GM12891 (cell line): Measurements from ENCODE around the gene TP53BP2.

ENCODE experiments used
- DNase-seq: peaks from one replicate; pipeline ENCODE4 v3.0.0; 2011; ENCODE audit warnings: low spot score; ENCODE audit not compliant: insufficient read length
- FAIRE-seq: peaks from 2 replicates; lab custom pipeline; 2011; peaks lifted over from hg19 to GRCh38; lab: Jason Lieb, UNC
- PAX5 ChIP-seq: IDR thresholded peaks from 2 replicates; pipeline ENCODE4 v1.6.1; 2011; ENCODE audit warnings: low read length, moderate library complexity, mild to moderate bottlenecking; ENCODE audit not compliant: insufficient read depth, severe bottlenecking
- POLR2A ChIP-seq: IDR thresholded peaks from 2 replicates; pipeline ENCODE4 v1.6.1; 2011; ENCODE audit warnings: low read depth, low read length, control low read depth
- POLR2AphosphoS5 ChIP-seq: IDR thresholded peaks from 2 replicates; pipeline ENCODE4 v1.6.1; 2011; ENCODE audit warnings: low read depth, low read length, control low read depth
- POU2F2 ChIP-seq: IDR thresholded peaks from 2 replicates; pipeline ENCODE4 v1.6.1; 2011; ENCODE audit warnings: low read depth, mild to moderate bottlenecking, control low read depth, low read length, moderate library complexity
- SPI1 ChIP-seq: IDR thresholded peaks from 2 replicates; pipeline ENCODE4 v1.6.1; 2011; ENCODE audit warnings: low read depth, low read length, control low read depth
- TAF1 ChIP-seq: IDR thresholded peaks from 2 replicates; pipeline ENCODE4 v1.6.1; 2011; ENCODE audit warnings: low read depth, low read length, control low read depth

Gene TP53BP2

DNA sequence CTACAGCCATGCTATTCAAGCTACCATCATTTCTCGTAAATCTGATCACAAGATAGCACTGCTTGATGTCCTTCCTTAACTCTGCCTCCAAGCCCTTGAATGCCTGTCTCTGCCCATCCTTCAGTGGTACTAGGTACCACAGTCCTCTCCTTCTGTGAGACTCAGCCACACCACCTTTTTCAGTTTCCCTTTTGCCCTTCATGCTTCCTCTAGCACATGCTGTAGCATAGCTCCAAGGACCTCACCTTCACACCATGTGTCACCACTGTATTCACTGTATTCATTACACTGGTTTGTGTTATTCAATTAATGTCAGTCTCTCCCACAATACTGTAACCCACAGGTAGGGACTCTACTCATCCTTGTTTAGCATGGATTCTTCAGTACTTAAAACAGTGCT lies 8.0 kb upstream of the TP53BP2 start:
- FAIRE-seq (no peak), DNase-seq (no peak)
- no peak for TF ChIP-seq SPI1
- no peak for TF ChIP-seq PAX5
- TF ChIP-seq POLR2AphosphoS5, result no peak
- no peak for TF ChIP-seq TAF1
- TF ChIP-seq POU2F2, result no peak
- TF ChIP-seq POLR2A, result no peak

DNA sequence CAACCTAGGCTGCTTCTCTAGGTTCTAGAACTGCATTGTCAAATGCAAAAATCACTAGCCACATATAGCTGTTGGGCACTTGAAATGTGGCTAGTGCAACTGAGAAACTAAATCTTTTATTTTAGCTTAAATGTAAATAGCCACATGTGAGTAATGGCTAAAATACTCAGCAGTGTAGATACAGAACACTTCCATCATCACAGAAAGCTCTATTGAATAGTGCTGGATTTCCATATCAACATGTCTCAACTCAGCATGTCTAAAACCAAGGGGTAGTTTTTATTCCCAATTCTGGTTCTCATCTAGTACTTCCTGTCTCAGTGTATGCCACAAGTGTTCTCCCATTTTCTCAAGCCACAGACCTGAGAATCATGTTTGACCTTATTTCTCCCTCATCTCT lies 7.5 kb upstream of the TP53BP2 start:
- DNase-seq (no peak), FAIRE-seq (no peak)

DNA sequence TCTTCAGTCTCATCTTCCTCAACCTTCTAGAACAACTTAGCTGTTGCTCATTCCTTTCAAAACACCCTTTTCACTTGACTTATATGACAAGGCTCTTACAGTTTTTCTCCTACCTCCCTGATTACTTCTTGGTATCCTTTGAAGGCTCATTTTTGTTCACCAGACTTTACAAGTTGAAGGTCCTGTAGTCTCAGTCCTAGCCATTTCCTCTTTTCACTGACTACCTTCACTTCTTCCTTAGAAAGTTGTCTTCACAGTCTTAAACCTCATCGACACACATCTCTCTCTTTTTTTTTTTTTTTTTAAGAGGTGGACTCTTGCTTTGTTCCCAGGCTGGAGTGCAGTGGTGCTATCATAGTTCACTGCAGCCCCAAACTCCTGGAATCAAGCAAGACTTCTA lies 6.6 kb upstream of the TP53BP2 start:
- FAIRE-seq, result no peak
- TF ChIP-seq POU2F2 (no peak), SPI1 (peak; percentile 62), POLR2AphosphoS5 (no peak), PAX5 (no peak)
- DNase-seq, result no peak

More for the DNA sequence above, 7.5 kb upstream of the TP53BP2 start:
- no peak for TF ChIP-seq POLR2AphosphoS5
- no peak for TF ChIP-seq SPI1
- TF ChIP-seq POLR2A, result no peak
- no peak for TF ChIP-seq TAF1
- no peak for TF ChIP-seq PAX5
- no peak for TF ChIP-seq POU2F2

DNA sequence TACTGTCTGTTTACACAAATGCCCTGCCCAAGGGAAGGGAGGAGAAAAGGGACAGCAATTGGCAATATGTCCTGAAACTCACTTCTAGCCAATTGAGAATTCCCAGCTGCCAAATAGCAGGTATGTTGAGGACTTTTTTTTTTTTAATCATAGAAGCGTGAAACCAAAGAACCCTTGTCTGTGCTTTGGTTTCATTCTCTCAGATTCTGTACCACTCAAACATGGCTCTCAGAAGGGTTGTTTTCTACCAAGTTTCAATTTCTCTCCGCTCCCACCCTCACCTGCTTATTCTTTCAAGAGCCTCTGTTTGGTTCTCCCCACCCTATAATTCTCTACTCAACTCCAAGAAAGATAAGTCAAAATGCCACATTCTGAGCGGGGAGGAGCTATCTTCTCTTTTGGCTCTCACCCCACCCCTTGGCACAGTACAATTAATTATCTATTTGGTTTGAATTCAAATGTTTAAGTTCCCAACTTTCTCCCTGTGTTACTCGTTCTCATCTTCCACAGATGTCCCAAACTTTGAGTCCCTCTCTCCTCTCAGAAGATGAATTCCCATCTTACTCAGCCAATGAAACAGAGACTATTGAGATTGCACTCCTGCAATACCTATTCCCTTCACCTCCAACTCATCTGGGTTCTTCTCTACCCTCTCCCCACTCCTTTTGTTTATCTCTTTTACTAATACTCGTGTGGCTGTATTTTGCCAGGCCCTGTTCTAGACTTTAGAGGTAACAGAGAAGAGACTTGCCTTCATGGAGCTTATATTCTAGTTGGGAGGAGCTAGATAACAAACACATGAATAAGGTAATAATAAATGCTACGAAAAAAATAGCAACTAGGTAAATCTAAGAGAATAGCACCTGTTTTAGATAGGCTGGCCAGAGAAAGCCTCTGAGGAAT lies 3.9 kb upstream of the TP53BP2 start:
- DNase-seq (no peak), FAIRE-seq (no peak)
- TF ChIP-seq PAX5, result no peak
- no peak for TF ChIP-seq SPI1
- TF ChIP-seq TAF1, result no peak
- no peak for TF ChIP-seq POLR2AphosphoS5
- TF ChIP-seq POLR2A, result no peak
- no peak for TF ChIP-seq POU2F2

DNA sequence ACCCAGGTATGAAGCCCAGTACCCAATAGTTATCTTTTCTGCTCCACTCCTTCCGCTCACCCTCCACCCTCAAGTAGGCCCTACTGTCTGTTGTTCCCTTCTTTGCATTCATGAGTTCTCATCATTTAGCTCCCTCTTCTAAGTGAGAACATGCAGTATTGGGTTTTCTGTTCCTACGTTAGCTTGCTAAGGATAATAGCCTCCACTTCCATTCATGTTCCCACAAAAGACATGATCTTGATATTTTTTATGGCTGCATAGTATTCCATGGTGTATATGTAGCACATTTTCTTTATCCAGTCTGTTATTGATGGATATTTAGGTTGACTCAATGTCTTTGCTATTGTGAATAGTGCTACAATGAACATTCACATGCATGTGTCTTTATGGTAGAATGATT lies 2.8 kb upstream of the TP53BP2 start:
- FAIRE-seq (no peak), DNase-seq (no peak)
- TF ChIP-seq POLR2AphosphoS5, result no peak
- no peak for TF ChIP-seq TAF1
- TF ChIP-seq POLR2A, result no peak
- no peak for TF ChIP-seq POU2F2
- TF ChIP-seq SPI1, result no peak
- no peak for TF ChIP-seq PAX5

DNA sequence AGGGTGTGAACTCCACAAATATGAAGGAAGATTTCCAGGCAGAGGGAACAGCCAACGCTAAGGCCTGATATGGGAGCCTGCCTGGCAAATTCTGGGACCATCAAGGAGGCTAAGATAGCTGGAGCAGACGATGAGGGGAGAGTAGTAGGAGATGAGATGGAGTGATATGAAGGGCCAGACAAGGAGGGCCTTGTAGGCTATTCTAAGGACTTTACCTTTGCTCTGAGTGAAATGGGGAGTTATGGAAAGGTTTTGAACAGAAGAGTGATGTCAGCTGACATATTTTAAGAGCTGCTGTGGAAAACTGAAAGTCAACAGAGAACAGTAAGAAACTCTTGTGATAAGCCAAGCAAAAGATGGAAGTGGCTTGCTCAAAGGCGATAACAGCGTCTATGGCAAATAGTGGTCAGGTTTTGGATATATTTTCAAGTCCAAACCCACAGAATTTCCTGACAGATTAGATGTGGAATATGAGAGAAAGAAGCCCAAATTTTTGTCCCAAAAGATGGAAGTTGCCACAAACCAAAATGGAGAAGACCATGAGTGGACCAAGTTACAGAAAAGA lies 2.1 kb upstream of the TP53BP2 start:
- no peak for DNase-seq
- TF ChIP-seq POLR2AphosphoS5 (no peak), POU2F2 (no peak), TAF1 (no peak)
- no peak for FAIRE-seq

DNA sequence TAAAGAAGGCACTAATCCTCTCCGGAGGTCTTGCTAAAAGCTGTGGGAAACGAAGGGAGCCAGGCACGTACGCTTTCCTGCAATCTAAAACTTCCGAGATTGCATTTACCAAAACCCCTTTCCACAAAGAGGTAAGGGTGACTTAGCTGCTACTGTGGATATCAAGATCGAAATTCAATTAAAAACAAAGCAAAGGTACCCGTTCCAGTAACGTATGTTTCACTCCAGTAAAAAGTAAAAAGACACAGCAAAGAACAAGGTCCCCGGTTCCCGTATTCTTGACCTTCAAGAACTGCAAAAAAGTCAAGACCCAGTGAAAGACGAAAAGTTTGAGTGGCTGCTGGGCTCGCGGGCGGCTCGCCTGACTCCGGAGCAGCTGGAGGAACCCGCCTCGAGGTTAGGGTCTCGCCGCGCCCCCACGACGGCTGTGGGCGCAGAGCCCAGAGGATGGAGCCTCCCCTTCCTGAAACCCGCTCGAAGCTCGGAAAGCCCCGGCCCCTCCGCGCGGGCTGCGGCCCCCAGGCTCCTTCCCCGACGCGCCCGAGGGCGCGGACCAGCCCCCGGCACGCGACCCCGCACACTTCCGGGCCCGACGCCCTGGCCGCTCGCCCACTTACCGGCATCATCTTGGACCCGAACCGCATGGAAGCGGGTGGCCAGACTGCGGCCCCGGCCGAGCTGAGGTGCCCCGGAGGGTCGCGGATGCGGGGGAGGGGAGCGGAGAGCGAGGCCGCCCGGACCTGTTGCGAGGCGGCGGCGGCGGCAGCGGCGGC lies 524 bp downstream of the TP53BP2 start:
- TF ChIP-seq SPI1, result no peak
- no peak for TF ChIP-seq POU2F2
- TF ChIP-seq TAF1, result no peak
- no peak for TF ChIP-seq POLR2A
- no peak for TF ChIP-seq POLR2AphosphoS5
- TF ChIP-seq PAX5, result no peak
- no peak for FAIRE-seq
- no peak for DNase-seq

DNA sequence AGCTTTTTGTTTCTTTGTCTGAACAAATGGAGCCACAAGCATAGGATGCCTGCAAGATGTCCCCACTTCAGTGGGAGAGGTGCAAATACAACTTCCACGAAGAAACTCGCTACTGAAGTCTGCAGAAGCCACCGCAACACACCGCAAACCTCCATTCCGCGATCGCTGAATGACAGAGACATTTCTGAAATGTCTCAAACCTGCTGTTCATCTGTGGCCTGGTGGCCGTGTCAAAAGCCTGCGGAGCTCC lies 1.0 kb downstream of the TP53BP2 start:
- DNase-seq, result no peak
- peak; percentile 71 for FAIRE-seq
- TF ChIP-seq SPI1, result no peak
- TF ChIP-seq POLR2AphosphoS5, result no peak
- TF ChIP-seq POLR2A, result no peak
- no peak for TF ChIP-seq PAX5
- TF ChIP-seq TAF1, result no peak
- no peak for TF ChIP-seq POU2F2

DNA sequence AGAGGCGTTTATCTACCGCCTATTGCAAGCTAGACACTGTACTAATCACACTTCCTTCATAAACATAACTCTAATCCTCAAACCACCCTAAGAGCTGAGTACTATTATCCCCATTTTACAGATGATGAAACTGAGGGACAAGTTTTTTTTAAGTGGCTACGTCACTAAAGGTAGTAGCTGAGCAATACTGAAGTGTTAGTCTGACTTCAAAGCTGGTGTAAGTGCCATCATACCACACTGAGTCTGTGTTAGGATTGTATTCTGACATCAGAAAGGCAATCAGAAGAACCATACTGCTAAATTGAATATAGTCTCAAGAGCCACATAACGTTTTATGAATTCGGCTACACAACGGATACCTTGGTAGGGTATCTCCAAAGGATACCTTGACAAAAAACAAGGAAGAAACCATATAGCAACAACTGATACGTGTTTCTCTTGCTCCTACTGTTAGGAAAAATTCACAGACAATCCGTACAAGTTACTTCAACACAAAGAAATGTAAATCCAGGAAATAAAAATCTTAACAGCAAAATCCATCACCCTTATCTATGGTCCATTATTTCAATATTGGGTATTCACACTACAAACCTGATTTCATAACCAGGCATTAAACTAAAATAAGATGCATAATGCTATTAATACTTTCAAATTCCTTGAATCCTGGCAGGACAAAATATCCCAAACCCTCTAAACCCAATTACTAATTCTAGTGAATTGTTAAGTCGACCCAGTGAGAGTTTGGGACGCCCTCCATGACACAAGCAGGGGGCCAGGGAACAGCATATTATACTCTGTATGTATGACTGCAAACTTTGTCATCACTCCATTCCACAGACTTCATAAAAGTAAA lies 1.6 kb downstream of the TP53BP2 start:
- no peak for TF ChIP-seq POLR2AphosphoS5
- no peak for TF ChIP-seq SPI1
- no peak for TF ChIP-seq PAX5
- no peak for TF ChIP-seq TAF1
- no peak for TF ChIP-seq POU2F2
- no peak for TF ChIP-seq POLR2A
- peak; percentile 40 for FAIRE-seq

More for the DNA sequence above, 1.6 kb downstream of the TP53BP2 start:
- no peak for DNase-seq
